GM21717 (cell line): Measurements from ENCODE around the gene TMEM208.

Experiments
- ATAC-seq: cut with Tn5 transposase; IDR thresholded peaks from one replicate; pipeline ENCODE4 v1.9.1; 2021; ENCODE audit warnings: mild to moderate bottlenecking, moderate library complexity; ENCODE audit not compliant: unreplicated experiment

The TMEM208 gene

DNA sequence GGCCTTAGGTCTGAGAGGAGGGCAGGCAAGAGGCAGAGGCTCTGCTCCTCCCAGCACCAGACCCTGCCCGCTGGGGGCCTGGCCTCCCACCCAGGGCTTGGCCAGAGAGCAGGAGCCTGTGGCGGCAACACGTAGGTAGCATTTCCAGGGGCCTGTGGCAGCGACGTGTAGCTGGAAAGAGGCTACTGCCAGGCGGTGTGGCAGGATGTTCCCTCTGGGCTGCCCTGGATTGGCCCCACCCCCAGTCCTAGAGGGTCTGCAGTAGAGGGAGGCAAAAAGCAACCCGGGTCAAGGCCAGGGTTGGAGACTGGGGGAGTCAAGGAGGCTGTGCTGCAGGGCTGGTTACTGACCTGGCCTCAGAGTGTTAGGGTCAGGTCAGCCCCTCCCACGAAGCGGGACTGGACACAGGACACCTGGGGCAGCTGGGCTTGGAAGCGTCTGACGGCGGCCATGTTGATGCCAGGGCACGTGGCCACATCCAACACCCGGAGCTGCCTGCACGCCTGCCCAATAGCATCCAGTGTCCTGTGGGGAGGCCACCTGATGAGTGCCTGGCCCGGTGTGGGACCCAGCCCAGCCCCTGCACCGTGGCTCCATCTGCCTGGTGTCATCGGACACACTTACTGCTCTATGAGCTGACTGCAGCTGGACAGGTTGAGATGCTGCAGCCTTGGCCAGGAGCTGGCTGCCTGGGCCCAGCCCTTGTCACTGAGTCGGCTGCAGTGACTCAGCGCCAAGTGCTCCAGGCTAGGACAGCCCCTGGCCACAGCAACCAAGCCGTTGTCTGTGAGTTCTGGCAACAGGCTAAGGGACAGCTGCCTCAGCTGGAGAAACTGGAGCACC, 19.5 kb upstream of the TMEM208 start:
- ATAC-seq: no peak

- ATAC-seq: no peak
Measured at GRCh38 chr16:67208154-67208896, 18.6 kb upstream of the TMEM208 start.

DNA sequence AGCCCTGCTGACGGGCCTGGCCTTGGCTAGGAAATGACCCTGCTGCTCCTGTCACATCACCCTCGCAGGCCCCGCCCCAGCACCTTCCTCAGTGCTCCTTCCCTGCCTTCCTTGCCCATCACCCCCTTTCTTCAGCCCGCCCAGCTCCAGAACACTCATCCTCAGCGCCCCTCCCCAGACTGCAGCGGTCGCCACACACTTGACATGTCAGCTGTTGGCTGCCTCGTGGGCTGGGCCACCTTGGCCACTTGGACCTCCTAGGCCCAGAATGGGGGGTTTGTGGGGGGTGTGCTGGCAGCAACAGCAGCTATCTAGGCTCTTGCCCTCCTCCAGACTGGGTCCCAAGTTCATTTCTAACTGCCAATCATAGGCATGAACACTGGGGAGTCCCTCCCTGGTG, 17.4 kb upstream of the TMEM208 start:
- no peak for ATAC-seq

DNA sequence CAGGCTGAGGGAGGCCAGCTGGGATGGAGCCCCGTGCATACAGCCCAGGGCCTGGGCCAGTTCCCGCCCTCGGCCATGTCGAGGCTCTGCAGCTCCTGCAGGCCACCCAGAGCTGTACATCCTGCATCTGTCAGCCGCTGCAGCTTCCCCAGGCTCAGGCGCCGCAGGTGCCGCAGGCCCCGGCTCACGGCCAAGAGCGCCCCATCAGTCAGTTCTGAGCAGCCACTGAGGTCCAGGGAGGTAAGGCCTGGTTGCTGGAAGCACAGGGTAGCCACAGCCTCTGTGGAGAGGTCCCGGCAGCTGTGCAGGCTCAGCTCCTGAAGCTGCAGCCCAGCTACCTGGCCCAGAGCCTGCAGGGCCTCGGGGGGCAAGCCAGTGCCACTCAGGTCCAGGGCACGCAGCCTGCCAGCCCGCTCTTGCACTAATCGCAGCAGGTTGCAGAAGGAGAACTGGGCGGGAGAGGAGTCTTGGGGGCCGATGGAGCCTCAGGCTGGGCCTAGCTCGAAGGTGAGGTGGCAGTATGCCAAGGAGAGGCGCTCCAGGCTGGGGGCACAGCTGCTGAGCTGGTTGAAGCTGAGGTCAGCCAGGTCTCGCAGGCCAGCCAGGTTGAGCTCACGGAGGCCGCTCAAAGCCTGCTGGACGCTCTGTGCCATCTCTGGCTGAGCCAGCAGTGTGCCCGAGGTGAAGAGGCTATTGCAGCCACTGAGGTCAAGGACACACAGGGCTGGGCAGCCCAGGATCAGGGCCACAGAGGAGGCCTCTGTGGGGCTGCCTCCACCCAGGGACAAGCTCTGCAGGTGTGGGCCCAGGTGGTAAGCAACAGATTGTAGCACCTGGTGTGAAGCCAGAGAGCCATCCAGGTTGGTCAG, 16.6 kb upstream of the TMEM208 start:
- no peak for ATAC-seq

- ATAC-seq: no peak
Measured at GRCh38 chr16:67211674-67212073, 15.3 kb upstream of the TMEM208 start.

- ATAC-seq: no peak
Measured at GRCh38 chr16:67212766-67213165, 14.2 kb upstream of the TMEM208 start.

- no peak for ATAC-seq
Measured at GRCh38 chr16:67213197-67214019, 13.5 kb upstream of the TMEM208 start.

GRCh38 chr16:67215706-67216105, 11.2 kb upstream of the TMEM208 start:
- ATAC-seq: no peak

DNA sequence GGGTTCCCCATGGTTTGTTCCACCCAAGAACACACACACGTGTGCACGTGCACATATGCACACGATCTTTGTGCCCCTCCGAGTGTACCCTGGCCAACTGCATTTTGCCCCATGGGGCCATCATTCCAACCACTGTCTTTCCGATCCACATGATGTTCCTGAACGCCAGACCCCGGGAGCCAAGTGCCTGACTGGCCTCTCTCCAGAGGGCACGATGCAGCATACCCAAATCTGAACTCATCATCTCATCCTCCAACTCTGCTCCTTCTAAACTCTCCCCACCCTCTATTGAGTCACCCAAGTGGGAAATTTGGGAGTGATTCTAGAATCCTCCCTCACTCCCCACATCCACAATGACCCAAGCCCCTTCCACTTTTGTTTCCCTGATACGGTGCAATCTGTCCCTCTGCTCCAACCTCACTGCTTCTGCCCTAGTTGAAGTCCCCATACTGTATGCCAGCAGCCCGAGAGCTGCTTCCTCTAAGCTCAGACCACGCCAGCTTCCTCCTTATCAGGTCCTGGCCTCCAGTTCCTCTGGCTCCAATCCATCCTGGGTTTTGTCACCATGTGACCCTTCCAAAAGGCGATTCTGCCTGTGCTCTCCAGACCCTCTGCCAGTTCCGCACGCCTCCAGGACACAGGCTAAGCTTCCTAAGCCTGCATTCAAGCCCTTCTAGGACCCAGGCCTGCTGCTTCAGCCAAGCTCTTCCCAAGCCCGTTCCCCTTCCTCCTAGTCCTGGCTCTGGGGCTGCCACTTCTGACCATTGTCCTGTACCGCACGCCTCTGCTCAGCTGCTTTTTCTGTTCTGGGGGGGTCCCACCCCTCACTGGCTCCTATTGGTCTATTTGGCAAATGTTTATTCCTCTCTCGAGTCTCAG, 10.1 kb upstream of the TMEM208 start:
- no peak for ATAC-seq

DNA sequence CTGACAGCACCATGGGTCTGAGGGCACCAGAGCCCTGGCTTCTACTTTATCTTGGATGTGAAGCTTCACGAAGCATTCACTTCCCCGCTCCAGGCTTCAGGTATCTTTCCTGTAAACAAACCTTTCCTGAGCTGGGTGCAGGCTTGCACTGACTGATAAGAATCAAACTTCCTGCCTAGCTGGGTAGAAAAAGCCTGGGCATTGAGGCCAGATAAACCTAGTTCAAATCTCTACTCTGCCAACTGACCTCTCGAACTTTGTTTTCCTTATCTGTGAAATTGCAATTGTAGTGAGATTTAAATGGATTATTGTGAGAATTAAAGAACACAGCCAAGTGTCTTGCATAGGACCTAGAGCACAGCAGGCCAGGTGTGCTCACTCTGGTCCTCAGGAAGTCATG, 2.9 kb upstream of the TMEM208 start:
- no peak for ATAC-seq

DNA sequence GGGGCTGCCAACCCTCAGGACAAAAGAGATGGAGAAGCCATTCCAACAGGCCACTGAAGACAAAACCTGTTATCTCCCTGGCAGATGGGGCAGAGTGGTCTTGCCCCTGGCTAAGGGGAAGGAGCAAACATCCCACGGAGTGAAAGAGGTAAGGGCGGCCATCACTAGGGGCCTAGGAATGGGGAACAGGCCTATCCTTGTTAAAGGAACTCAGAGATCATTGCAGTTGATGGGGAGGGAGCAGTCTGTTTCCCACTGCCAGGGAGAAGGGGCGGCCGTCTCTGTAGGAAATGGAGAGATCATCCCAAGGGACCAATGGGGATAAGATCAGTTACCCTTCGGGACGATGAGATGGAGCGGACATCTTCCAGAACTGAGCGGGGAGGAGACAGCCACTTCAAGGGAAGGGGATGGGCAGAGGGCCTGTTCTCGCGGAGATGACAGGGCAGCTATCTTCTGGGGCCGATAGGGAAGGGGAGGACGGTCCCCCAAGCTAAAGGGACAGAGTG, 581 bp upstream of the TMEM208 start:
- no peak for ATAC-seq

DNA sequence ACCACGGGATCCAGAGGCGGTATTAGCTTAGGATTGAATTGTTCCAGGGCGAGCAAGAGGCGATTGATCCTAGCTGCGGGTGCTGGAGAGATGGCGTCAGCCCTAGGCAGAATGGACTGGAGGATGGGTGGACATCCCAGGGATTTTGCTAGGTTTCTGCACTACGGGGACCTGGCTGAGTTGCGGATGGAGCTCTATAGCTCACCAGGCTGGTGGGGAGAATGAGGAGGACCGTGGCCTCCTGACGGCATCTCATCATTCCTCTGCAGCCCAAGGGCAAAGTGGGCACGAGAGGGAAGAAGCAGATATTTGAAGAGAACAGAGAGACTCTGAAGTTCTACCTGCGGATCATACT, 614 bp downstream of the TMEM208 start:
- ATAC-seq: no peak

DNA sequence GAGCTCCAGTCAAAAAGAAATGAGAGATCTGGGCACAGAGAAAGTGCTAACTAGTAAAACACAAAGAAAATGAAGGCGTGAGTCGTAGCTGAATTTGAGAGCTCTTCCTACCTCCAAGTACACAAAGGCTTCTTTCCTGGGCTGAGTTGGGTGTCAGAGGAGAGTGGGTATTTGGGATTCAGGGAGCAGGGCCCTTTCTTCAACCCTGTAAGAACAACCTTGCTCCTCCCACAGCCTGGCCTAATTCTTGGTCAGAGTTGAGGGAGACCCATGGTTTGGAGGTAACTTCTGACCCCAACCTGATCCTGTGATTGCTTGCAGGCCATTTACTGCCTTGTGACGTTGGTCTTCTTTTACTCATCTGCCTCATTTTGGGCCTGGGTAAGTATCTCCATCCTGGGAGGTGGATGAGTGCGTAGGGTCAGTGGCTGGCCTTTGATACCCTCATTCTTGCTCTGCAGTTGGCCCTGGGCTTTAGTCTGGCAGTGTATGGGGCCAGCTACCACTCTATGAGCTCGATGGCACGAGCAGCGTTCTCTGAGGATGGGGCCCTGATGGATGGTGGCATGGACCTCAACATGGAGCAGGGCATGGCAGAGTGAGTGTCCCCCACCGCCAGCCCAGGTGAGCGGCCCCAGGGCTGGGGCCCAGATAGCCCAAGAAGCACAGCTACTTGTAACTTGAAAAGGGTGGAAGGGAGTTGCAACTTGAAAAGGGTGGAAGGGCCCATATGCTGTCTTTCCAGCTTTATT, 1.3 kb downstream of the TMEM208 start:
- no peak for ATAC-seq

GRCh38 chr16:67228905-67229304, 2.0 kb downstream of the TMEM208 start:
- no peak for ATAC-seq

GRCh38 chr16:67229906-67230808, 3.2 kb downstream of the TMEM208 start:
- no peak for ATAC-seq

- ATAC-seq: no peak
Measured at GRCh38 chr16:67230809-67231660, 4.1 kb downstream of the TMEM208 start.

- ATAC-seq: no peak
Measured at GRCh38 chr16:67233596-67233995, 6.7 kb downstream of the TMEM208 start.
